Astrocyte (in vitro differentiated cells and primary cell): ENCODE results near the gene WNT9B. TPM values are rescaled to one million over a fixed set of nuclear protein-coding genes. Genes with fewer than 3 reads are reported as not detected.

ENCODE experiments used
- DNase-seq: peaks from one replicate; pipeline ENCODE4 v3.0.0-alpha.2; 2010; ENCODE audit warnings: low read depth
- FAIRE-seq: peaks from 2 replicates; lab custom pipeline; 2011; peaks lifted over from hg19 to GRCh38; lab: Jason Lieb, UNC
- H2AFZ ChIP-seq: 2 replicates; pipeline ENCODE4 v1.6.0; 2012; ENCODE audit warnings: low read depth, low read length, inconsistent platforms
- H3K27ac ChIP-seq: 2 replicates; pipeline ENCODE4 v1.5.1; 2011; ENCODE audit warnings: low read depth, low read length, inconsistent platforms
- H3K27me3 ChIP-seq: 2 replicates; pipeline ENCODE4 v1.6.0; 2011; ENCODE audit warnings: low read length, inconsistent platforms; ENCODE audit not compliant: insufficient read depth
- H3K36me3 ChIP-seq: 2 replicates; pipeline ENCODE4 v1.5.1; 2011; ENCODE audit warnings: low read length, inconsistent platforms; ENCODE audit not compliant: insufficient read depth
- H3K4me1 ChIP-seq: 2 replicates; pipeline ENCODE4 v1.5.1; 2011; ENCODE audit warnings: low read length, inconsistent platforms; ENCODE audit not compliant: insufficient read depth
- H3K4me2 ChIP-seq: 2 replicates; pipeline ENCODE4 v1.6.0; 2012; ENCODE audit warnings: low read length, inconsistent platforms
- H3K4me3 ChIP-seq: 2 replicates; pipeline ENCODE4 v1.5.1; 2011; ENCODE audit warnings: low read depth, mild to moderate bottlenecking, low read length, inconsistent platforms; ENCODE audit not compliant: insufficient read depth
- H3K79me2 ChIP-seq: 2 replicates; pipeline ENCODE4 v1.6.0; 2012; ENCODE audit warnings: mild to moderate bottlenecking, low read length, inconsistent platforms; ENCODE audit not compliant: insufficient read depth
- H3K9ac ChIP-seq: 2 replicates; pipeline ENCODE4 v1.6.0; 2012; ENCODE audit warnings: mild to moderate bottlenecking, low read length, inconsistent platforms
- H3K9me3 ChIP-seq: 2 replicates; pipeline ENCODE4 v1.5.1; 2012; ENCODE audit warnings: low read depth, mild to moderate bottlenecking, low read length, inconsistent platforms; ENCODE audit not compliant: insufficient read depth
- H4K20me1 ChIP-seq: 2 replicates; pipeline ENCODE4 v1.6.0; 2012; ENCODE audit warnings: low read length, inconsistent platforms; ENCODE audit not compliant: insufficient read depth
- H3K27ac Mint-ChIP-seq: one replicate; pipeline ENCODE4 v1.8.0; 2021; ENCODE audit warnings: mild to moderate bottlenecking, mixed read lengths; ENCODE audit not compliant: unreplicated experiment
- H3K27me3 Mint-ChIP-seq: one replicate; pipeline ENCODE4 v1.8.0; 2021; ENCODE audit warnings: low read depth, mixed read lengths; ENCODE audit not compliant: unreplicated experiment
- H3K36me3 Mint-ChIP-seq: one replicate; pipeline ENCODE4 v1.8.0; 2021; ENCODE audit warnings: low read depth, mixed read lengths; ENCODE audit not compliant: unreplicated experiment
- H3K4me1 Mint-ChIP-seq: one replicate; pipeline ENCODE4 v1.8.0; 2021; ENCODE audit warnings: low read depth, mixed read lengths; ENCODE audit not compliant: unreplicated experiment
- H3K4me3 Mint-ChIP-seq: one replicate; pipeline ENCODE4 v1.8.0; 2021; ENCODE audit warnings: mild to moderate bottlenecking, moderate library complexity, mixed read lengths; ENCODE audit not compliant: unreplicated experiment
- H3K9me3 Mint-ChIP-seq: one replicate; pipeline ENCODE4 v1.8.0; 2021; ENCODE audit warnings: mild to moderate bottlenecking, mixed read lengths; ENCODE audit not compliant: unreplicated experiment
- EZH2 ChIP-seq: IDR thresholded peaks from 2 replicates; pipeline ENCODE4 v1.6.1; 2012; ENCODE audit warnings: mild to moderate bottlenecking, low read length, inconsistent platforms; ENCODE audit not compliant: insufficient read depth
- total RNA-seq: library from RNA; stranded (reverse); gene quantifications from 2 replicates; pipeline ENCODE4 v1.2.1, GENCODE V29; 2021
- TF ChIP-seq, protein P1 (sequence below): IDR thresholded peaks from 2 replicates; pipeline ENCODE4 v1.5.1; 2011; ENCODE audit warnings: low read depth, mild to moderate bottlenecking, inconsistent platforms, low read length, moderate library complexity; ENCODE audit not compliant: insufficient read depth

Gene WNT9B
- total RNA-seq, 1 donor from 2014 or later = 0.48 TPM

DNA sequence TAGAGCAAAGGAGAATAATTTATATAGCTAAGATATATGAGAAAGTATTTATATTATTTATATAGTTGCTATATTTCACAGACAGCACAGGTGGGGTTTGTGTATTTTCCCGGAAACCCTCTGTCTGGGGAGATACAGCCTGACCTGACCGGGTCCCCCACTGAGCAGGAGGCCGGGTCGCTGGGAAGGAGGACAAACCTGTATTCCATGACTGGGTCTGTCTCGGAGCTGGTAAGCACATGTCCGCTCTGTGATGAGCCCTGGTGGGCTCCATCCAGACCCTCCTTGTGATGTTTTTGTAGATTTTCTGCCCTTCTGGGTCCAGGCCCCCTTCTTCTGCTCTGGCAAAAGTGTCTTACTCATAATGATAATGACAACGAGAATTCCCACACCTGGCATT is 27.7 kb downstream of the WNT9B start:
- no peak overlapping the region for H3K4me3 Mint-ChIP-seq
- Histone ChIP-seq H3K9me3 (no peaks in the 10 kb centered on the region), H2AFZ (no peak overlapping the region), H4K20me1 (no peaks in the 10 kb centered on the region), H3K79me2 (no peaks in the 10 kb centered on the region), H3K4me1 (no peaks in the 10 kb centered on the region), H3K27me3 (peaks cover 5% of the 10 kb centered on the region), H3K4me2 (no peak overlapping the region), H3K36me3 (no peaks in the 10 kb centered on the region), H3K9ac (no peak overlapping the region), H3K4me3 (no peak overlapping the region), H3K27ac (no peak overlapping the region)
- H3K27me3 Mint-ChIP-seq = peaks cover 38% of the 10 kb centered on the region
- no peaks in the 10 kb centered on the region for H3K4me1 Mint-ChIP-seq
- H3K9me3 Mint-ChIP-seq = peaks cover 2% of the 10 kb centered on the region
- H3K27ac Mint-ChIP-seq = no peak overlapping the region
- H3K36me3 Mint-ChIP-seq = no peaks in the 10 kb centered on the region
- no peak for DNase-seq
- TF ChIP-seq, protein P1, sequence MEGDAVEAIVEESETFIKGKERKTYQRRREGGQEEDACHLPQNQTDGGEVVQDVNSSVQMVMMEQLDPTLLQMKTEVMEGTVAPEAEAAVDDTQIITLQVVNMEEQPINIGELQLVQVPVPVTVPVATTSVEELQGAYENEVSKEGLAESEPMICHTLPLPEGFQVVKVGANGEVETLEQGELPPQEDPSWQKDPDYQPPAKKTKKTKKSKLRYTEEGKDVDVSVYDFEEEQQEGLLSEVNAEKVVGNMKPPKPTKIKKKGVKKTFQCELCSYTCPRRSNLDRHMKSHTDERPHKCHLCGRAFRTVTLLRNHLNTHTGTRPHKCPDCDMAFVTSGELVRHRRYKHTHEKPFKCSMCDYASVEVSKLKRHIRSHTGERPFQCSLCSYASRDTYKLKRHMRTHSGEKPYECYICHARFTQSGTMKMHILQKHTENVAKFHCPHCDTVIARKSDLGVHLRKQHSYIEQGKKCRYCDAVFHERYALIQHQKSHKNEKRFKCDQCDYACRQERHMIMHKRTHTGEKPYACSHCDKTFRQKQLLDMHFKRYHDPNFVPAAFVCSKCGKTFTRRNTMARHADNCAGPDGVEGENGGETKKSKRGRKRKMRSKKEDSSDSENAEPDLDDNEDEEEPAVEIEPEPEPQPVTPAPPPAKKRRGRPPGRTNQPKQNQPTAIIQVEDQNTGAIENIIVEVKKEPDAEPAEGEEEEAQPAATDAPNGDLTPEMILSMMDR = no peak
- no peak for TF ChIP-seq EZH2
- no peak for FAIRE-seq

DNA sequence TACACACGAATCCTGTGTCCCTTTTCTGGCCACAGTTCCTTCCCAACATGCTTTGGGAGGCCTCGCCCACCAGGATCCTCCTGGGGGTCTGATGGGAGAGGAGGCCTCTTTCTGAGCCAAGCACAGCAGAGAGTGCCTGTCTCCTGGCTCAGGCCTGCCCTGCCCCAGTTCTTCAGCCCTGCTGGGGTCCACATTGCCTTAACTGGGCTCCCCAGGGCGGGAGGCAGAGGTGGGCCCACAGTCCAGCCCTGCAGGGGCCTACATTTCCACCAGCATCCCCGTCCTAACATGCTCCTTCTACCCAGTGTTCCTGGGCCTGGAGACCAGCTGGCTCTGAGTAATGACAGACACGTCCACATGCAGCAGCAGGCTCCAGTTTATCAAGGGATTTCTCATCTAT is 29.6 kb downstream of the WNT9B start:
- H3K36me3 ChIP-seq = no peaks in the 10 kb centered on the region
- Mint-ChIP-seq H3K27me3 (peaks cover 47% of the 10 kb centered on the region), H3K27ac (no peak overlapping the region), H3K36me3 (no peaks in the 10 kb centered on the region), H3K4me1 (no peaks in the 10 kb centered on the region), H3K4me3 (no peak overlapping the region), H3K9me3 (peaks cover 2% of the 10 kb centered on the region)
- H3K27ac ChIP-seq = no peak overlapping the region
- H3K9ac ChIP-seq = no peak overlapping the region
- TF ChIP-seq EZH2 = no peak
- TF ChIP-seq, protein P1 = no peak
- no peak for DNase-seq
- H3K79me2 ChIP-seq = no peaks in the 10 kb centered on the region
- no peak overlapping the region for H3K4me3 ChIP-seq
- H3K4me2 ChIP-seq = no peak overlapping the region
- FAIRE-seq = no peak
- H3K9me3 ChIP-seq = no peaks in the 10 kb centered on the region
- no peaks in the 10 kb centered on the region for H3K4me1 ChIP-seq
- H4K20me1 ChIP-seq = no peaks in the 10 kb centered on the region
- no peak overlapping the region for H2AFZ ChIP-seq
- H3K27me3 ChIP-seq = peaks cover 15% of the 10 kb centered on the region

DNA sequence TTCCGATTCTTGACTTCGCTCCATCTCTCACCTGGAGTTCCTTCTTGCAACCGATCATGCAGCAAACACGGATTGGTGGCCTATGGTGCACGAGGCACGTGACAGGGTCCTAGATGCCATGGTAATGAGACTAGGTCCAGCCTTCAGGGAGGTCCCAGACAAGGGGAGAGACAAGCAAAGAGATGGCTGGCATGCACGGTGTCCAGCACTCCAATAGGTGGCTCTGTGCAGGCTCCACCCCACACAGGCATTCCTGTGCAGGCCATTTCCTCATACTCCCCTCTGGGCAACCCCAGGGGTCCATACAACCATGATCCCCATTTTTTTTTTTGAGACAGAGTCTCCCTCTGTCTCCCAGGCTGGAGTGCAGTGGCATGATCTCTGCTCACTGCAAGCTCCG is 31.3 kb downstream of the WNT9B start:
- H3K4me1 Mint-ChIP-seq = no peaks in the 10 kb centered on the region
- no peak overlapping the region for H3K9ac ChIP-seq

More for the DNA sequence above, 31.3 kb downstream of the WNT9B start:
- peaks cover 19% of the 10 kb centered on the region for H3K27me3 ChIP-seq
- no peaks in the 10 kb centered on the region for H4K20me1 ChIP-seq
- H3K36me3 Mint-ChIP-seq = no peaks in the 10 kb centered on the region
- no peaks in the 10 kb centered on the region for H3K79me2 ChIP-seq
- peaks cover 47% of the 10 kb centered on the region for H3K27me3 Mint-ChIP-seq
- H3K27ac ChIP-seq = no peak overlapping the region
- no peak overlapping the region for H3K27ac Mint-ChIP-seq
- H3K4me3 Mint-ChIP-seq = no peak overlapping the region
- FAIRE-seq (no peak), DNase-seq (no peak)
- H3K36me3 ChIP-seq = no peaks in the 10 kb centered on the region
- H3K4me3 ChIP-seq = no peak overlapping the region
- peaks cover 1% of the 10 kb centered on the region for H3K9me3 Mint-ChIP-seq
- no peaks in the 10 kb centered on the region for H3K9me3 ChIP-seq
- H3K4me2 ChIP-seq = no peak overlapping the region
- no peaks in the 10 kb centered on the region for H3K4me1 ChIP-seq
- no peak overlapping the region for H2AFZ ChIP-seq
- no peak for TF ChIP-seq EZH2
- TF ChIP-seq, protein P1 = no peak
